ENCODE results near the gene BPHL.
"Not testable (repeated sequence)": the region's sequence is repeated elsewhere in the genome, so short reads cannot be mapped to it uniquely, and the experiment has no call there.

The BPHL gene

DNA sequence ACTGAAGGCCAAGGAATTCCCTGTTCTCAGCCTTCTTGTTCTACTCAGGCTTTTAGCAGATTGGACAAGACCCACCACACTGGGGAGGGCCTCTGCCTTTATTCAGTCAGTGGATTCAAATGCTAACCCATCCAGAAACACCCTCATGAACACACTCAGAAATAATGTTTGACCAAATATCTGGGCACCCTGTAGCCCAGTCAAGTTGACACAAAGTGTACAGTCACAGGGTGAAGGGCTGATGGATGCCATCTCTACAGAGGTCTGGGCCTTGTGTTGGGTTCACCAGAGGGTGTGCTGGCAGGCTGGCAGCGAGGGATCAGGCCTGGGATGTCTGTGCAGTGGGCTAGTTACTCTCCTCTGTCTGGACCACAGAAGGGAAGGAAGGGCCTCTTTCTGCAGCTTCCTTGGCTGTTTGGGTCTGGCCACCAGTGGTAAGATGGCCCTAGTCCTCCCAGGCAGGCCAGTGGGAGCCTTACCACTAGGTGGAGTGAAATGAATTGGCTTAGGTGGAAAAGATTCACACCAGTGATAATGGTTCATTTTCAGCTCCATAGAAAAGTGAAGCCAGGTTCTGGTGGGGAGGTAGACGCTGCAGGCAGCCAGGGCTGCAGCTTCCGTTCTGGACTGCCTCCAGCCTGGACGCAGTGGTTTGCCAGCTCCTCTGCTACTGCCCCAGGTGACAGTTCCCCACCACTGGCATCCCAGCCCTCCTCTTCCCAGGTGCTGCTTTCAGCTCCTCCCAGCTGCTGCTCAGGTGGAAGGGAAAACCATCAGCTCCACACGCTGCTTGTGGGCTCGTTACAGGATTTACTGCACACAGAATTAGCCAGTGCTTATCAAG is 29.6 kb downstream of the BPHL start:
- Histone ChIP-seq H3K36me3 (ENCODE audit: insufficient read depth, low read length) (peaks cover 11% of the 10 kb centered on the region; the same call in 1 of the 2 replicates), H4K20me1 (ENCODE audit: insufficient read depth, low read length) (no peaks in the 10 kb centered on the region), H3K9ac (ENCODE audit: low read depth, low read length) (no peak overlapping the region), H3K9me3 (ENCODE audit: insufficient read depth, low read length, severe bottlenecking) (no peaks in the 10 kb centered on the region), H3K4me1 (ENCODE audit: insufficient read depth, low read length) (no peaks in the 10 kb centered on the region), H2AFZ (ENCODE audit: low read depth, low read length) (no peak overlapping the region), H3K27ac (ENCODE audit: low read length) (no peak overlapping the region), H3K4me2 (ENCODE audit: insufficient read depth, low read length) (no peak overlapping the region), H3K79me2 (ENCODE audit: insufficient read depth, low read length) (no peaks in the 10 kb centered on the region), H3K4me3 (ENCODE audit: low read depth in 1 of 2, low read length in 2 of 2) (no peak overlapping the region), H3K27me3 (ENCODE audit: insufficient read depth, low read length, poor library complexity) (no peaks in the 10 kb centered on the region)
- ATAC-seq (ENCODE audit: insufficient read depth, low read depth) (no peak), DNase-seq (no peak)
- TF ChIP-seq, protein P1, sequence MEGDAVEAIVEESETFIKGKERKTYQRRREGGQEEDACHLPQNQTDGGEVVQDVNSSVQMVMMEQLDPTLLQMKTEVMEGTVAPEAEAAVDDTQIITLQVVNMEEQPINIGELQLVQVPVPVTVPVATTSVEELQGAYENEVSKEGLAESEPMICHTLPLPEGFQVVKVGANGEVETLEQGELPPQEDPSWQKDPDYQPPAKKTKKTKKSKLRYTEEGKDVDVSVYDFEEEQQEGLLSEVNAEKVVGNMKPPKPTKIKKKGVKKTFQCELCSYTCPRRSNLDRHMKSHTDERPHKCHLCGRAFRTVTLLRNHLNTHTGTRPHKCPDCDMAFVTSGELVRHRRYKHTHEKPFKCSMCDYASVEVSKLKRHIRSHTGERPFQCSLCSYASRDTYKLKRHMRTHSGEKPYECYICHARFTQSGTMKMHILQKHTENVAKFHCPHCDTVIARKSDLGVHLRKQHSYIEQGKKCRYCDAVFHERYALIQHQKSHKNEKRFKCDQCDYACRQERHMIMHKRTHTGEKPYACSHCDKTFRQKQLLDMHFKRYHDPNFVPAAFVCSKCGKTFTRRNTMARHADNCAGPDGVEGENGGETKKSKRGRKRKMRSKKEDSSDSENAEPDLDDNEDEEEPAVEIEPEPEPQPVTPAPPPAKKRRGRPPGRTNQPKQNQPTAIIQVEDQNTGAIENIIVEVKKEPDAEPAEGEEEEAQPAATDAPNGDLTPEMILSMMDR (IDR thresholded peaks at IDR 0.05; ENCODE audit: borderline replicate concordance, extremely low read depth, low read length, poor library complexity, severe bottlenecking): no peak
- TF ChIP-seq EZH2 (IDR thresholded peaks at IDR 0.05; ENCODE audit: borderline replicate concordance, low read depth, low read length, severe bottlenecking): no peak

DNA sequence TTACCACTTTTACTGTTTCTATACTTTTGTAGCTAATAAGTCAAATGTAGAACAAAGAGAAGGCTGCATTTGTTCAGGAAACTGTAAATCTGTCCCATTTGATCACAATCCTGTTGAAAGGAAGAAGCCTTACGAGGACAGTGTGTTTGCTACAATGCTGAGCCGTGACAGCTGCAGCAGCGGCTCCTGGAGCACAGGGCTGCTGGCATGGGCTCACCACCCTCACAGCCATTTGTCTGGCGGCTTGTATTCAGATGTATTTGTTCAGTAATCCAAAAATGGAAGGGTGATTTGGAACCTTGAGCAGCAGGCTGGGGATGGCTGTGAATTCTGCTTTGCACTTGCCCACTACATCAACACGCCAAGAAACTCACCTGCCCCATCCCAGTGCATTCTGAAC is 33.2 kb downstream of the BPHL start:
- Histone ChIP-seq H3K79me2 (ENCODE audit: insufficient read depth, low read length) (no peaks in the 10 kb centered on the region), H2AFZ (ENCODE audit: low read depth, low read length) (no peak overlapping the region), H3K27ac (ENCODE audit: low read length) (no peak overlapping the region), H3K4me3 (ENCODE audit: low read depth in 1 of 2, low read length in 2 of 2) (no peak overlapping the region), H3K4me2 (ENCODE audit: insufficient read depth, low read length) (no peak overlapping the region), H3K9ac (ENCODE audit: low read depth, low read length) (no peak overlapping the region), H3K9me3 (ENCODE audit: insufficient read depth, low read length, severe bottlenecking) (no peaks in the 10 kb centered on the region), H3K36me3 (ENCODE audit: insufficient read depth, low read length) (peaks cover 11% of the 10 kb centered on the region; the same call in 1 of the 2 replicates), H4K20me1 (ENCODE audit: insufficient read depth, low read length) (no peaks in the 10 kb centered on the region), H3K4me1 (ENCODE audit: insufficient read depth, low read length) (peaks cover 3% of the 10 kb centered on the region), H3K27me3 (ENCODE audit: insufficient read depth, low read length, poor library complexity) (peaks cover 2% of the 10 kb centered on the region)
- no peak for DNase-seq
- ATAC-seq (ENCODE audit: insufficient read depth, low read depth): no peak
- TF ChIP-seq EZH2 (IDR thresholded peaks at IDR 0.05; ENCODE audit: borderline replicate concordance, low read depth, low read length, severe bottlenecking): no peak
- TF ChIP-seq, protein P1 (IDR thresholded peaks at IDR 0.05; ENCODE audit: borderline replicate concordance, extremely low read depth, low read length, poor library complexity, severe bottlenecking): no peak

DNA sequence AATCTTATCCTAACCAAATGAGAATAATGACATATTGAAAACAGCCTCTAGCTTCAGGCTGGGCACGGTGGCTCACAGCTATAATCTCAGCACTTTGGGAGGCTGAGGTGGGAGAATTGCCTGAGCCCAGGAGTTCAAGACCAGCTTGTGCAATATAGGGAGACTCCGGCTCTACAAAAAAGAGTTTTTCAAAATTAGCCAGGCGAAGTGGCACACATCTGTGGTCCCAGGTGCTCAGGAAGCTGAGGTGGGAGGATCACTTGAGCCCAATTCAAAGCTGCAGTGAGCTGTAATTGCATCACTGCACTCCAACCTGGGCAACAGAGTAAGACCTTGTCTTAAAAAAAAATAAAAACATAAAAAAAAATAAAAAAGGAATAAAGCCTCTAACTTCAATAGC is 34.2 kb downstream of the BPHL start:
- Histone ChIP-seq H2AFZ (ENCODE audit: low read depth, low read length) (no peak overlapping the region), H3K4me1 (ENCODE audit: insufficient read depth, low read length) (peaks cover 12% of the 10 kb centered on the region), H4K20me1 (ENCODE audit: insufficient read depth, low read length) (no peaks in the 10 kb centered on the region), H3K9ac (ENCODE audit: low read depth, low read length) (no peak overlapping the region), H3K27me3 (ENCODE audit: insufficient read depth, low read length, poor library complexity) (peaks cover 11% of the 10 kb centered on the region), H3K27ac (ENCODE audit: low read length) (no peak overlapping the region), H3K9me3 (ENCODE audit: insufficient read depth, low read length, severe bottlenecking) (no peaks in the 10 kb centered on the region), H3K4me3 (ENCODE audit: low read depth in 1 of 2, low read length in 2 of 2) (no peak overlapping the region), H3K36me3 (ENCODE audit: insufficient read depth, low read length) (peaks cover 7% of the 10 kb centered on the region; the same call in 1 of the 2 replicates), H3K79me2 (ENCODE audit: insufficient read depth, low read length) (no peaks in the 10 kb centered on the region), H3K4me2 (ENCODE audit: insufficient read depth, low read length) (no peak overlapping the region)
- ATAC-seq (ENCODE audit: insufficient read depth, low read depth) (no peak), DNase-seq (no peak)
- no peak for TF ChIP-seq EZH2 (IDR thresholded peaks at IDR 0.05; ENCODE audit: borderline replicate concordance, low read depth, low read length, severe bottlenecking)
- TF ChIP-seq, protein P1 (IDR thresholded peaks at IDR 0.05; ENCODE audit: borderline replicate concordance, extremely low read depth, low read length, poor library complexity, severe bottlenecking): no peak

DNA sequence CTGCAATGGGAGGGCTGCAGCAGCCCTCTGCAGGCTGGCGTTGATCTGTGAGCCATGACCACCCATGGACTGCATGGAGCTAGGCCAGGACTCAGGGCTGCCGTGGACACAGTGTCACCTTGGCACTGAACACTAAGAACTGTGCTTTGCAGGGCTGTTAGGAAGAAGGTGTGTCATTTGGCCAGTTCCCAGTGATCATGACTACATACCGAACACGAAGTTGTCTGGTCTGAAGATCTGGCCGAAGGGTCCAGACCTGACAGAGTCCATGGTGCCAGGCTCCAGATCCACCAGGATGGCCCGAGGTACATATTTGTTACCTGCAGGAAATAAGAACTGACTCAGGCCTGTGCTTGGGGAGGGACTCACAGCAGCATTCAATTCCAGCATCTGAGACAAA is 36.9 kb downstream of the BPHL start:
- H3K79me2 ChIP-seq (ENCODE audit: insufficient read depth, low read length); H3K36me3 ChIP-seq (ENCODE audit: insufficient read depth, low read length); H3K9me3 ChIP-seq (ENCODE audit: insufficient read depth, low read length, severe bottlenecking); DNase-seq; H3K27ac ChIP-seq (ENCODE audit: low read length); H3K9ac ChIP-seq (ENCODE audit: low read depth, low read length); ATAC-seq (ENCODE audit: insufficient read depth, low read depth); H4K20me1 ChIP-seq (ENCODE audit: insufficient read depth, low read length); H2AFZ ChIP-seq (ENCODE audit: low read depth, low read length); H3K4me3 ChIP-seq (ENCODE audit: low read depth in 1 of 2, low read length in 2 of 2); H3K4me2 ChIP-seq (ENCODE audit: insufficient read depth, low read length): not testable (repeated sequence)
- peaks cover 29% of the 10 kb centered on the region for H3K27me3 ChIP-seq (ENCODE audit: insufficient read depth, low read length, poor library complexity)
- H3K4me1 ChIP-seq (ENCODE audit: insufficient read depth, low read length): peaks cover 24% of the 10 kb centered on the region

DNA sequence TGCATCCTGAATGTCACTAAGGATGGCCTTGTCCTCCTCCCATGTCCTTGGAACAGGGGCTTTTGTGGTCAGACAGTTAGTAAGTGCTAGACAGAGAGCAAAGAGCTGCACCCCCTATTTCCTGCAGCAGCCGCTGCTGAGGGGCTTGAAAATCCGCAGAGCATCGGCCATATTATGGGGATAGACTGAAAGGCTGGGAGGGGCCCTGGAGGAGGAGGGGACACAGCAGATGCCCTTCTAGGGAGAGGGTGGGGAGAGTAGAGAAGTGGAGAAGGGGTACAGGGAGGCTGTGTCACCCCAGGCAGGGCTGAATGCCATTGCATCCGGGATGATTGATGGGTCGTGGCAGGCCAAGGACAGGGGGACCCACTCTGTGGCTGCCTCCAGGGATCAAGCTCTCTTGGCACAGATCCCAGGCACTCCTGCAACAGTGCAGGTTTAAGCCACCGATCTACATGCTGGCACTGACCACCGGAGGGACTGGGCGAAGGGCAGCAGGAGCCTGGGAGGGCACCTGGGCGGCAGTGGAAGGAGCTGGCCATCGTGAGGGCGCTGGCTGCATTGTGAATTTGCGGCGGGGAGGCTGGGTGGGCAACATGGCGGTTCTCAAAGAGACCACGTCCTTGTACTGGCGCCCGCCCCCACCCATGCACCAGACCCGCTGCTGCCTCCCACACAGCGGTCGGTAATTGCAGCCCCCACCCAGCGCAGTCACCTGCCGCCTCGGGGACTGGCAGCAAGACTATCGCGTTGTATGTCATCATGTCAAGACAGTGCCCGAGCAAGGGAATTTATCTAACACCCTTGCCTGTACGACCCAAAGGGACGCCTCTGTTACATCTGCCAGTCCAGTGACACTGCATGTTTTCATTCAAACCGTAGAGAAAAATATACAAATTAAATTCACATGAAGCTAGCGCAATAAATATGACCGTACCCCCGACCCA is 37.9 kb downstream of the BPHL start:
- H4K20me1 ChIP-seq (ENCODE audit: insufficient read depth, low read length); H3K79me2 ChIP-seq (ENCODE audit: insufficient read depth, low read length); H3K36me3 ChIP-seq (ENCODE audit: insufficient read depth, low read length); H3K27ac ChIP-seq (ENCODE audit: low read length); H3K9me3 ChIP-seq (ENCODE audit: insufficient read depth, low read length, severe bottlenecking): not testable (repeated sequence)
- peak overlapping the region in 1 of 2 experiments; percentile 65; a peak in 2 of 4 replicates for H3K4me3 ChIP-seq (ENCODE audit: low read depth in 1 of 2, low read length in 2 of 2)
- H2AFZ ChIP-seq (ENCODE audit: low read depth, low read length): peak overlapping the region; percentile 73; the same call in 1 of the 2 replicates
- H3K4me2 ChIP-seq (ENCODE audit: insufficient read depth, low read length): peak overlapping the region; percentile 96
- peaks cover 25% of the 10 kb centered on the region for H3K4me1 ChIP-seq (ENCODE audit: insufficient read depth, low read length)
- ATAC-seq (ENCODE audit: insufficient read depth, low read depth): peak; percentile 7
- peak; percentile 21 for DNase-seq
- peak overlapping the region; percentile 63; the same call in 1 of the 2 replicates for H3K9ac ChIP-seq (ENCODE audit: low read depth, low read length)
- H3K27me3 ChIP-seq (ENCODE audit: insufficient read depth, low read length, poor library complexity): peaks cover 35% of the 10 kb centered on the region
